A549 treated with dexamethasone at 1 μM for 4 hours (cell line): ENCODE measurements around the gene LIPT2. TPM values are rescaled to one million over a fixed set of nuclear protein-coding genes. Genes with fewer than 3 reads are reported as not detected.

ENCODE experiments used
- total RNA-seq: library from RNA; stranded (reverse); fragments of 200-300 nt; extraction: Qiagen RNA extraction; gene quantifications from 5 replicates; pipeline ENCODE4 v1.2.3, GENCODE V29; 2022

LIPT2 gene
- 1.7 to 2.3 TPM (median 2.1 TPM) in 5 replicates for total RNA-seq

DNA sequence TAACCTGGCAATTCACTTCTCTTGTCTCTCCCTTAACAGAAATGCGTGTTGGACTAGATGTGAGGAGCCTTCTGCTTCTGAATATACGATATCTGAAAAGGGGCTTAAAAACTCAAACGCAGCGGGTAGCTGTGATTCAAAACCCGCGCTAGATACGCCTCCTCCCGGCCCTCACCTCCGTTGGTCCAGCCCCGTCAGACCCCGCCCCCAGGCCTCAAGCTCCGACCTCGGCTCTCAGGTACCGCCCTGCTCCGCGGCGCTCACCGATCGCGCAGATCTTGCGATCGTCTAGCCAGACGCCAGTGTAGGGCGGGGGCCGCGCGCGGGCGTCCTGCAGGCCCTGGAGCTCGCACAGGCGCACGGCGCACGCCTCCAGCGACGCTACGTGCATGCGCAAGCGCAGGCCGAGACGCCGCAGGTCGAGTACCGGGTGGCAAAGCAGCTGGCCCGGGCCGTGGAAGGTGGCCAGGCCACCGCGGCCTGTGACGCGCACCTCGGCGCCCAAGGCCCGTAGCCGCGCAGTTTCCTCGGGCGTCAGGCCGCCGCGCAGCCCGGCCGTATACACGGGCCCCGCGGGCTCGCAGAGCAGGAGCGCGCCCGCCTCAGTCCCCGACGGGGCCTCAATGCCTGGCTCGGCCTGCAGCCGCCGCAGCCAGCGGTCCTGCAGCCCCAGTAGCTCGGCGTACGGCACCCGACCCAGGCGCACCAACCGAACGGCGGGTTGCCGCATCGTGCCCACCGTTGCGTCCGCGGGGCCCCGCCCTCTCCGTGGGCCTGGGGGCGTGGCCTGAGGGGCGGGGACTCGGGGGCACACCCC is at the start of gene LIPT2:
Gene LIPT2, minus strand, starts transcription at position 751 of the 817 bp plus-strand sequence. Its CDS starts 21 bp downstream, at position 730.

DNA sequence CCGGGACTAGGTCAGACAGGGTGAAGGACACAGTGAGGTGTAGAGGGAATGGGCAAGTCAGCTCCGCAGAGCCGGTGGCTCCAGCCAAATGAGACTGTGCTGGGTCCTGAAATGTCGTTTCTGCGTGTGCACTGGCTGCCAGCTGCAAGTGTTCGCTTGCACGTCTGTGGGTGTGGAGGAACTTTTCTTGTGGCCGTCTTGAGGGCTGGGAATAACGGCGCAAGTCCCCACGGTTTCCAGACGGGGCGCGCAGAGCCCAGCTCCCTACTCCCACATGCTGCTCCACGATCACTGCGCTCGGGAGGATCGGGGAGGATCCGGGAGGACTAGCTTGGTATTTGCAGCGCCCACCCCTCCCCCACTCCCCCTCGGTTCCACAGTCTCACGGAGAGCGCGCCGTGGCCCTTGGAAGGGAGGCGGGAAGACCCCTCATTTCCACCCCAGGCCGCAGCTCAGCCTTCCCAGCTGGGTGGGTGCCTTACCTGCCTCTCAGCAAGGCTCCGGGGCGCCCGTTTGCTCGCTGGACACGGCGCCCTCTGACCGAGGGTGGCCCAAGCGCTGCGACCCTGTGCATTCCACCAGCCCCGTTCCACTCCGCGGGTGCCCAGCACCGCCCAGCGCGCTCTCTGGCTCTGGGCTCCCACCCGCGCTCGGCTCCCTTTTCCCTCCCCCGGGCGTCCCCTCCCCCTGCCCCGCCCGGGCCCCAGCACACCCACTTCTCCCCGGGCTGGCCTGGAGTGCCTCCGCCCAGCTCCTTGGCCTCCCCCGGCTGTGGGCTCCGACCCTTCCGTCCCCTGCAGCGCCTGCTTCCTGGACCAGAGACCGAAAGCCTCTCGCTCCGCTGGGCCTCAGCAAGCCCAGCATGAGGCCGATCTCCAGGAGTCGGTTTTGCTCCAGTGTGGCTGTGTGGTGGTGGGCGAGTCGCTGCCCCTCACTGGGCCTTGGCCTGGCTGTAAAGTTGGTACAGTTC is 26.3 kb downstream of the LIPT2 start, which contains the start of gene KCNE3:
Gene KCNE3, minus strand, starts transcription at position 634 of the 970 bp plus-strand sequence. CDS start 9,986 bp downstream, outside the sequence.

Other genes with a start within 250 kb of the LIPT2 start
- 38.4 to 63.0 TPM (median 47.6 TPM) in 5 replicates for gene P4HA3, start 182.1 kb downstream of the LIPT2 start, total RNA-seq
- 12.1 to 20.5 TPM (median 19.2 TPM) in 5 replicates for gene PGM2L1, start 95.3 kb downstream of the LIPT2 start, total RNA-seq
- not detected in 5 replicates for gene KCNE3, start 26.2 kb downstream of the LIPT2 start, total RNA-seq
- gene POLD3, start 98.9 kb upstream of the LIPT2 start, total RNA-seq = 14.6 to 19.1 TPM (median 15.9 TPM) in 5 replicates
- 3.1 to 5.0 TPM (median 4.4 TPM) in 5 replicates for gene CHRDL2, start 237.7 kb upstream of the LIPT2 start, total RNA-seq